NK-92 treated with Interleukin-12 subunit alpha and Interleukin-12 subunit beta, amount 100 ng/mL, for 24 hours (cell line): Measurements from ENCODE around the gene GID8.
"Not testable (repeated sequence)": the region's sequence is repeated elsewhere in the genome, so short reads cannot be mapped to it uniquely, and the experiment has no call there.

Source experiments
- DNase-seq: peaks from one replicate; lab custom pipeline; 2025; lab: John Stamatoyannopoulos, UW

The GID8 gene

GRCh38 chr20:62958388-62959100 is 20.6 kb downstream of the GID8 start:
- no peak for DNase-seq

GRCh38 chr20:62959101-62959971 is 21.4 kb downstream of the GID8 start:
- no peak for DNase-seq

- DNase-seq: no peak
These were observed 22.1 kb downstream of the GID8 start for GRCh38 chr20:62959998-62960436.

DNA sequence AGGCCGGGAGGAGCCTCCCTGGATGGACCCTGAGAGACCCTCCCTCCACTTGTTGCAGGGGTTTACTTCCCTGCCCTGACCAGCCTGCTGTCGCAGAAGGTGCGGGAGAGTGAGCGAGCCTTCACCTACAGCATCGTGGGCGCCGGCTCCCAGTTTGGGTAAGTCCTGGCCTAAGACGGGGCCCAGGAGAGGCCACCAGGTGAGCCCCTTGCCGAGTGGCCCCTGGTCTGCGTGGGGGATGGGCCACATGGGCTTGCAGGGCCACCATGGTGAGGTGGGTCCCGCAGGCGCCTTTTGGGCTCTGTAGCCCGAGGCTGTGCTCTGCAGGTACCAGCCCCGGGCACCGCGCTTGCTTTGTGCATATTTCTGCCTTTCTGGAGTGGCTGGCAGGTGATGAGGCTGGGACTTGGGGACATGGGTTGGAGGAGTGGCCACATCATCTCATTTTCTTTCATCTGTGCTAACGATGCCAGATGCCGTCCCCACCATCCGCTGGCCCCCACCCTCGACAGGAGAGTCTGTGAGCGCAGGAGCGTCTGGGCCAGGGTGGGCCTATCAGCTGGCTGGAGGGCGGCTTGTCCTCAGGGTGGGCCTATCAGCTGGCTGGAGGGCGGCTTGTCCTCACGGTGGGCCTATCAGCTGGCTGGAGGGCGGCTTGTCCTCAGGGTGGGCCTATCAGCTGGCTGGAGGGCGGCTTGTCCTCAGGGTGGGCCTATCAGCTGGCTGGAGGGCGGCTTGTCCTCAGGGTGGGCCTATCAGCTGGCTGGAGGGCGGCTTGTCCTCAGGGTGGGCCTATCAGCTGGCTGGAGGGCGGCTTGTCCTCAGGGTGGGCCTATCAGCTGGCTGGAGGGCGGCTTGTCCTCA is 22.7 kb downstream of the GID8 start:
- DNase-seq: not testable (repeated sequence)

DNA sequence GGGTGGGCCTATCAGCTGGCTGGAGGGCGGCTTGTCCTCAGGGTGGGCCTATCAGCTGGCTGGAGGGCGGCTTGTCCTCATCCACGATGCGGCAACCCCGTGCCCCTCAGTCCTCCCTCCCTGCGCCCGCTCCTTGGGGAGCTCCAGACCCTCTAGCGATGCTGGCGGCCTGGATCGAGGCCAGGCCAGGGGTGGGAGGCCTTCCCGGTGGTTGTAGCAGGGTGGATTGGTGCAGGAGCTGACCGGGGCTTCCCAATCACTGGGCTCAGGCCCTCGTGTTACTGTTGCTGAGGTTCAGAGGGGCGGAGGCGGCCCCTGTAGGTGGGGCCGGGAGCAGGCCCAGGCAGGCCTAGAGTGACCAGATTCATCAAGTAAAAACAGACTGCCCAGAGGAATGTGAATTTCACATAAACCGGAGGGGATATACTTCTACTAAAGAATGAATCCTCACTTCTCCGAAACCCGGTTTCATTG is 23.4 kb downstream of the GID8 start:
- DNase-seq: no peak

DNA sequence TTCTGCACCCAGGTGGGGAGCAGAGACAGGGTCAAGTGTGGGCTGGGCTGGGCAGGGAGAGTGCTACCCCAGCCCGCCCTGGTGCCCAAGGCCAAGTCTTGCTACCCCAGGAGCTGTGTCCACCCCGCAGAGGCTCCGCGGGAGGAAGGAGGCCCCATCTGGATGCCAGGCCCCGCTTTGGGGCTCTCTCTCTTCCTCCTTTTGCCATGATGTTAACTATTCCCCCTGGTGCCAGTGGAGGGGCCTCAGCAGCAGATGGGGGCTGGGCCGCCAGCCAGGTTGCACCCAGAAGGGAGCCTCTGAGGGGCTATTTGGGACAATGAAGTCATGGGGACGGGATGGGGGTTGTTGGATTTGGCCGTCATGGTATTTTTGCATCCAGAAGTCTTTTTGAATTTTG is 23.9 kb downstream of the GID8 start:
- no peak for DNase-seq

DNA sequence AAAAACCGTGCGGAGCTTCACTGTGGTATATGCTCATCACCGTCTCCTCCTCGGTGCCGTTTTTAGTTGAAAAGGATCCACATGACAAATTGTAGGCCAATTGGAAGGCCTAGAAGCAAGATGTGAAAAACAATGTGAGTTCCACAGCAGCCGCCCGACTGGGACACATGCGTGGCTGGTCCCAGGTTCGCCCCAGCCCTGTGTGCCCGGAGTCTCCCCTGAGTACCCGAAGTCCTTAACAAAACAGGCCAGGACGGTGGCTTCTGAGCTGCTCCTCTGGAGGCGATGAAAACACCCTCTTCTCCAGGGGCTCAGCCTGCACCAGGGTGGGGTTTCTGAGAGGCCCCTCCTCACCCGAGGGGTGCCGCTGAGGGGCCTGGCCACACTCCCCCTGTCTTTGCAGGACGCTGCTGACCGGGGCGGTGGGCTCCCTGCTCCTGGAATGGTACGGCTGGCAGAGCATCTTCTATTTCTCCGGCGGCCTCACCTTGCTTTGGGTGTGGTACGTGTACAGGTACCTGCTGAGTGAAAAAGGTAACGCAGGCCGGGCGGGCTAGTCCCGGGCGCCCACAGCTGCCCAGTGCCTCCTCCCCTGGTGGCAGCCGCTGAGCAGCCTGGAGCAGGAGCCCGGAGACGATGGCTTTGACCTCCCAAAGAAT is 24.4 kb downstream of the GID8 start:
- DNase-seq: no peak

GRCh38 chr20:62962891-62963613 is 25.1 kb downstream of the GID8 start:
- no peak for DNase-seq

DNA sequence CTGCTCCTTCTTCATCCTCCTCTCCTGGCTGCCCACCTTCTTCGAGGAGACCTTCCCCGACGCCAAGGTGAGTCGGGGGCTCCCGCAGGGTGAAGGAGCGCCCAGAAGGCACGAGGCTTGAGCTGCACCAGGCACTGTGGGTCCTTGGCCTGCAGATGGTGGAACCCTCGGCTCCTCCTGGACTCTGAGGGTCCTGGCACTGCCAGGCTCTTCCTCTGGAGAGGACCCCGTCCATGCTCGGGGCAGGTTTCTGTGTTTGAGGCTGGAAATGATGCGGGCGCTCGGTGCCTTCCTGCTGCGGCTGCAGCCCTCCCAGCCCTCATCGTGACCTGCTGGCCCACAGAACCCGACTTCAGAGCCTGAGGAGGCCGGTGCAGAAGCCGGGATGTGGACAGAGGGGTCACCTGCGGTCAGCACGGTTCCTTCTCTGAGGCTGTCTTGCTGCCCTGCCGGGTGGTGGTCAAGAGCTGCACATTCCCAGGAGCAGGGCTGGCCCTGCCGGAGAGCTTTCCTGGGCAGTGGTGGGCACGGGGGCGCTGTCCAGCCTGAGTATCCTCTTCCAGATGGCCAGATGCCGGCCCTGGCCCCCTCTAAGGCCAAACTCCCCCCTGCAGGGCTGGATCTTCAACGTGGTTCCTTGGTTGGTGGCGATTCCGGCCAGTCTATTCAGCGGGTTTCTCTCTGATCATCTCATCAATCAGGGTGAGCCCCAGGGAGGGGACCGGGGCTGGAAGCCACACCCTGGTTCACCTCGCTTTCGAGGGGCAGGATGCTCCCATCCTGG is 25.9 kb downstream of the GID8 start:
- no peak for DNase-seq

DNA sequence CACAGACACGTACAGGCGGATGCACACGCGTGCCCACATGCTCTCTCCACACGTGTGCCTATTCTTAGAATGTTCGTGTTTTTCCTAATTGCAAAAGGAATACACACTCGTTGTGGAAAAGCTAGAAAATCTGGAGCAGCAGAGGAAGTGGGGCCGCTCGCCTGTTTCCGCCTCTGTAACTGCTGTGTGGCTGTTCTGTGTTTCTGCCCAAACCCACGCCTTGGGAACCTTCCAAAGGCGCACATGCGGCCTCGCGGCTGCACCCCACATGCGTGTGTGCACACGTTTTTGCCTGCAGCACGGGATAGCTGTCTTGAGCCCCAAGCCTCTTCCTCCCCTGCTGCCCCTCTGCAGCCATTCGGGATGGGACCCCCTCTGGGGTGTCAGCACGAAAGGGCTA is 26.8 kb downstream of the GID8 start:
- no peak for DNase-seq

- no peak for DNase-seq
These were observed 27.4 kb downstream of the GID8 start for GRCh38 chr20:62965363-62965771.

GRCh38 chr20:62966212-62967148 is 28.5 kb downstream of the GID8 start:
- DNase-seq: no peak

- no peak for DNase-seq
These were observed 29.2 kb downstream of the GID8 start for GRCh38 chr20:62967149-62967501.

- no peak for DNase-seq
These were observed 29.8 kb downstream of the GID8 start for GRCh38 chr20:62967628-62968351.

DNA sequence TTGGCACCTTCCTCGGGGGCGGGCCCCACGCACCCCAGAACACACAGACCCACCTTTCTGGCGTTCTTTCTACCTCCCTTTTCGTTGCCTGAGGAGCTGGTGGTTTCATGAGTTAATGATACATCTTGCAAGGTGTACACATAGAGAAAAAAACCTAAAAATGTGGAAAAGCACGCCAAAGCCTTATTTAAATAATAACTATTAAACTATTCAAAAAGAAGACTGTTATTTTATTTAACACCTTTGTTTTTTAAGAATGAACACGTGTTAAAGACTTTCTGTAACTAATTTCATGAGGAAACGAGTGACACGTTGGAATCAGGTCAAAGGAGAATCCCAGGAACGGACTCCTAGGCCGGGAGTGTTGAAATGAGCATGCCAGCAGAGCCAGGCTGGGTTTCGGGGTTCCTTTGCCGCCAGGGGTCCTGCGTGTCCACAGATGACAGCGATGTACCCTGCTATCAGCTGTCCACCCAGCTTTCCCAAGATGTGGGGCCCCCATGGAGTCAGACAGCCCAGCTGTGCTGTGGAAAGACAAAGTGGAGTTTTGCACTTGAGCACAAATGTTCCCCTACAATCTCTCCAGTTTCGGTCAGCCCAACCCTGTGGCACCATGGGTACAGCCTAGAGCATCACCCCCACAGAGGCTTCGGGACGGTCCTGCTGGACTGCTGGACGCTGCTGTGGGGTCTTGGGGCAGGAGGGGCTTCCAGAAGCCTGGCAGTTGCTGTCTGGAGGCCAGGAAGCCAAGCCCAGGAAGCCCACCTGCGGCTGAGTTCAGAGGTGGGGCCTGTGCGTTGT is 30.6 kb downstream of the GID8 start:
- DNase-seq: no peak

DNA sequence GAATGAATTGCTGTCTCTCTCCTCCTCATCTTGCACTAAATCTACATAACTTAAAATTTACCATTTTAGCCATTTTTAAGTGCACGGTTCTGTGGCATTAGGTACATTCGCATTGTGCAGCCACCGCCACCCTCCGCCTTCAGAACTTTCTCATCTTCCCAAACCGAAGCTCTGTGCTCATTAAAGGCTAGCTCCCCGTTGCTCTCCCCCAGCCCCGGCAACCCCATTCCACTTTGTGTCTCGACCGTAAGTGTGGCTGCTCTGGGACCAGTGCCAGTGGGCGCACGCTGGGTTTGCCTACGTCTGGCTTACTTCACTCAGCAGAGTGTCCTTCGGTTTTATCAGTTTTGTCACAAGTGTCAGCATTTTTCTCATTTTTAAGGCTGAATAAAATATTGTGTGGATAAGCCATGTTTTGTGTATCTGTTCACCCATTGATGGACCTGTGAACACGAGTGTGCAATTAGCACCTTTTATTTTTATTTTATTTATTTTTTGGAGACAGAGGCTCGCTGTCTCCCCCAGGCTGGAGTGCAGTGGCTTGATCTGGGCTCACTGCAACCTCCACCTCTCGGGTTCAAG is 31.3 kb downstream of the GID8 start:
- DNase-seq: no peak

- DNase-seq: no peak
These were observed 32.0 kb downstream of the GID8 start for GRCh38 chr20:62969939-62970306.
